Measurements from ENCODE around the gene CDK8.
A peak's percentile ranks its signal among the peaks of the same experiment; 100 is the strongest.

The CDK8 gene

DNA sequence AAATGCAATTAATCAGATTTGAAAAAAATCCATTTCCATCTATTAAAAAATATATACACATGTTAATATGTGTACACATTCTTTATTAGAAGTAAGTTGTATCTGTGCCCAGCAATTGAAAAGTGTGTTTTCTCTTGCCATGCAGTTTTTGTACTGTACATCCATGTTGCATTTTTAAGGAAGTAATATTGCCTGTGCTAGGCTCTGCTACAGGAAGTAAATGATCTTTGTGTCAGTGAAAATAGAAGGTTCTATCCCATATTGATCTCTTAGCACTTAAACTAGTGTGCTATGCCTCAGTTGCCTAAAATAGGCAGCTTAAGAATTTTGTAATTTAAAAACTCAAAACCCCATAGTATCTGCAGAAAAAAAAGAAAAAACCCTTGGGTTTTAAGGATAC lies 122.5 kb downstream of the CDK8 start:
- H3K36me3 ChIP-seq (ENCODE audit: control insufficient read depth in 1 of 2, insufficient read depth in 2 of 2, low read depth in 1 of 2, low read length in 2 of 2): peaks cover 0 to 6% of the 10 kb centered on the region in 2 experiments
- DNase-seq: no peak
- no peak overlapping the region for H3K4me2 ChIP-seq (ENCODE audit: low read length, poor library complexity, severe bottlenecking)
- H2BK5ac ChIP-seq (ENCODE audit: low read depth, low read length, poor library complexity, severe bottlenecking): no peak overlapping the region
- no peak overlapping the region for H3K18ac ChIP-seq (ENCODE audit: low read depth in 1 of 2, low read length in 2 of 2)
- H3K14ac ChIP-seq (ENCODE audit: low read length in 2 of 2): no peak overlapping the region
- no peaks in the 10 kb centered on the region for H3K9me3 ChIP-seq (ENCODE audit: control insufficient read depth, low read length)
- H3K27me3 ChIP-seq (ENCODE audit: control insufficient read depth in 1 of 2, insufficient read depth in 1 of 2, low read length in 2 of 2): no peaks in the 10 kb centered on the region
- no peak overlapping the region for H3K27ac ChIP-seq (ENCODE audit: low read length, poor library complexity, severe bottlenecking)
- no peak overlapping the region for H2BK120ac ChIP-seq (ENCODE audit: low read depth, low read length)
- H2BK12ac ChIP-seq (ENCODE audit: low read length in 2 of 2): no peak overlapping the region
- H3K9ac ChIP-seq (ENCODE audit: low read length): no peak overlapping the region
- no peaks in the 10 kb centered on the region for H3K4me1 ChIP-seq (ENCODE audit: control insufficient read depth, insufficient read depth, low read depth, low read length)
- no peak overlapping the region for H4K91ac ChIP-seq (ENCODE audit: low read length)
- H3K23ac ChIP-seq (ENCODE audit: low read length in 2 of 2): no peak overlapping the region
- H3K4me3 ChIP-seq (ENCODE audit: insufficient read depth in 1 of 2, low read depth in 1 of 2, low read length in 2 of 2): no peak overlapping the region
- no peak overlapping the region for H2AFZ ChIP-seq (ENCODE audit: low read depth, low read length)
- H4K8ac ChIP-seq (ENCODE audit: low read length): no peak overlapping the region
- peaks cover 6% of the 10 kb centered on the region for H3K79me1 ChIP-seq (replicated peaks; ENCODE audit: low read length, poor library complexity, severe bottlenecking)
- no peak overlapping the region for H2BK15ac ChIP-seq (ENCODE audit: low read depth, poor library complexity, severe bottlenecking)
- H3K4ac ChIP-seq (ENCODE audit: low read depth in 1 of 2, low read length in 2 of 2): no peak overlapping the region
- no peak overlapping the region for H2AK5ac ChIP-seq (ENCODE audit: low read length, severe bottlenecking)

DNA sequence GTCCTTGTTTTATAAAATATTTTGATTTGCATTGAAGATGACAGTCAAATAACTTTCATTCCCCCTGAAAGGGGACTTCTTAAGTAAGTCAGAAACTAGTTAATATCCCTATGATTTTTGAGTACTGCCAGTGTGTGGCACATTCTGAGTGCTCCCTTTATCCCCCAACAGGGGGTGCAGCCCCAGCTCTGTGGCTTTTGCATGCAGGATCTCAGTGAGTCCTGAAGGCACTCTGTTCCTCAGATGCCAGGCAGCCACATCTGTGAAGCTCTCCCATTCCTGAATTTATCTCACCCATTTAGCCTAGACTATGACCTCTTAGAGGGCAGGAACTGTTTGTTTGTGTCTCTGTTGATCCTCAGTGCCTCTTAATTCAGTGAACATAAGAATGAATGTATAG lies 123.1 kb downstream of the CDK8 start:
- Histone ChIP-seq H3K4ac (ENCODE audit: low read depth in 1 of 2, low read length in 2 of 2) (no peak overlapping the region), H3K9ac (ENCODE audit: low read length) (no peak overlapping the region), H3K36me3 (ENCODE audit: control insufficient read depth in 1 of 2, insufficient read depth in 2 of 2, low read depth in 1 of 2, low read length in 2 of 2) (peaks cover 0 to 6% of the 10 kb centered on the region in 2 experiments), H4K8ac (ENCODE audit: low read length) (no peak overlapping the region), H4K91ac (ENCODE audit: low read length) (no peak overlapping the region), H3K4me2 (ENCODE audit: low read length, poor library complexity, severe bottlenecking) (no peak overlapping the region), H2AK5ac (ENCODE audit: low read length, severe bottlenecking) (no peak overlapping the region), H3K18ac (ENCODE audit: low read depth in 1 of 2, low read length in 2 of 2) (no peak overlapping the region), H3K4me3 (ENCODE audit: insufficient read depth in 1 of 2, low read depth in 1 of 2, low read length in 2 of 2) (no peak overlapping the region), H2AFZ (ENCODE audit: low read depth, low read length) (no peak overlapping the region), H3K79me1 (replicated peaks; ENCODE audit: low read length, poor library complexity, severe bottlenecking) (peaks cover 6% of the 10 kb centered on the region), H3K9me3 (ENCODE audit: control insufficient read depth, low read length) (no peaks in the 10 kb centered on the region), H2BK120ac (ENCODE audit: low read depth, low read length) (no peak overlapping the region), H2BK5ac (ENCODE audit: low read depth, low read length, poor library complexity, severe bottlenecking) (no peak overlapping the region), H3K14ac (ENCODE audit: low read length in 2 of 2) (no peak overlapping the region), H2BK12ac (ENCODE audit: low read length in 2 of 2) (no peak overlapping the region), H3K23ac (ENCODE audit: low read length in 2 of 2) (no peak overlapping the region), H3K27ac (ENCODE audit: low read length, poor library complexity, severe bottlenecking) (no peak overlapping the region), H2BK15ac (ENCODE audit: low read depth, poor library complexity, severe bottlenecking) (no peak overlapping the region), H3K27me3 (ENCODE audit: control insufficient read depth in 1 of 2, insufficient read depth in 1 of 2, low read length in 2 of 2) (no peaks in the 10 kb centered on the region), H3K4me1 (ENCODE audit: control insufficient read depth, insufficient read depth, low read depth, low read length) (no peaks in the 10 kb centered on the region)
- peak; percentile 32 for DNase-seq

DNA sequence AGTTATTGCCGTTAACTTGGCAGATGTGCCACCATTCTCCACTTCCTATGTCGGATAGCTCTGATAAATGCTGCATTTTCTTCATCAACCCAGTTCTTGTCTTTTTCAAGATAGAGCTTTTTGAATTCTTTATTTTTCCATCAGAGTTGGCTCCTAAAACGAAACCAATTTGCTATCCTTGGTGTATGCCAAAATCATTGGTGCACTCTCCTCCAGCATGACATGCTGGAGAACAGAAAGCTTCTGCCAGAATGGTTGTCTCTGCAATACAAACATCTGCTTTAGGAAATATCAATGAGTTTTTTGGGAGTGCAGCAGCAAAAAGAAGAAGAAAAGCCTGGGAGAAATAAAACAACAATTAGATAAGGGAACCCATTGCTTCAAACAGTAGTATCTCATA lies 124.2 kb downstream of the CDK8 start:
- Histone ChIP-seq H2BK120ac (ENCODE audit: low read depth, low read length) (no peak overlapping the region), H3K9me3 (ENCODE audit: control insufficient read depth, low read length) (no peaks in the 10 kb centered on the region), H3K23ac (ENCODE audit: low read length in 2 of 2) (no peak overlapping the region), H2BK12ac (ENCODE audit: low read length in 2 of 2) (no peak overlapping the region), H3K36me3 (ENCODE audit: control insufficient read depth in 1 of 2, insufficient read depth in 2 of 2, low read depth in 1 of 2, low read length in 2 of 2) (no peaks in the 10 kb centered on the region), H3K79me1 (replicated peaks; ENCODE audit: low read length, poor library complexity, severe bottlenecking) (peaks cover 4% of the 10 kb centered on the region), H3K4me1 (ENCODE audit: control insufficient read depth, insufficient read depth, low read depth, low read length) (no peaks in the 10 kb centered on the region), H3K27me3 (ENCODE audit: control insufficient read depth in 1 of 2, insufficient read depth in 1 of 2, low read length in 2 of 2) (no peaks in the 10 kb centered on the region), H3K27ac (ENCODE audit: low read length, poor library complexity, severe bottlenecking) (no peak overlapping the region), H3K4me3 (ENCODE audit: insufficient read depth in 1 of 2, low read depth in 1 of 2, low read length in 2 of 2) (no peak overlapping the region), H2AK5ac (ENCODE audit: low read length, severe bottlenecking) (no peak overlapping the region), H3K18ac (ENCODE audit: low read depth in 1 of 2, low read length in 2 of 2) (no peak overlapping the region), H2BK5ac (ENCODE audit: low read depth, low read length, poor library complexity, severe bottlenecking) (no peak overlapping the region), H2BK15ac (ENCODE audit: low read depth, poor library complexity, severe bottlenecking) (no peak overlapping the region), H3K4ac (ENCODE audit: low read depth in 1 of 2, low read length in 2 of 2) (no peak overlapping the region), H3K14ac (ENCODE audit: low read length in 2 of 2) (no peak overlapping the region), H4K91ac (ENCODE audit: low read length) (no peak overlapping the region), H2AFZ (ENCODE audit: low read depth, low read length) (no peak overlapping the region), H3K4me2 (ENCODE audit: low read length, poor library complexity, severe bottlenecking) (no peak overlapping the region), H3K9ac (ENCODE audit: low read length) (no peak overlapping the region), H4K8ac (ENCODE audit: low read length) (no peak overlapping the region)
- DNase-seq: no peak
- WGBS: 100% methylated on average over 3 of the region's 3 CpGs

DNA sequence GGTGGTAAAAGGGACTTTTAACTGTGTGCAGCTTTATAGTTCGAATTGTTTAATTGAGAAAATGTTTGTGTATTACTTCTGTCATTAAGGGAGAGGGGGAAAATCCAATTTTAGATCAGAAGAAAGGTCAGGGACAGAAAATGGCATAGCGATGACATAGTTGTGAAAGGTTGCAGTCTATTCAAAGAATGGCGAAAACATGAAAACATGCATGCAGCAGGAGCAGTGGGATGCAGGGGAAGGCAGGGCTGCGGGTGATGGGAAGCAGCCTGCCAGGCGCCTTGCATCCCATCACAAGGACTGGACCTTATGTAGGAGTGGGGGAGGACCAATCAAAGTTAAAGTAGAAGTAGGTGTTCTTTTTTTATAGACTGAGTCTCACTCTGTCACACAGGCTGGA lies 125.9 kb downstream of the CDK8 start:
- Histone ChIP-seq H3K9me3 (ENCODE audit: control insufficient read depth, low read length) (no peaks in the 10 kb centered on the region), H3K27me3 (ENCODE audit: control insufficient read depth in 1 of 2, insufficient read depth in 1 of 2, low read length in 2 of 2) (no peaks in the 10 kb centered on the region), H2BK12ac (ENCODE audit: low read length in 2 of 2) (no peak overlapping the region), H3K4me1 (ENCODE audit: control insufficient read depth, insufficient read depth, low read depth, low read length) (no peaks in the 10 kb centered on the region), H3K23ac (ENCODE audit: low read length in 2 of 2) (no peak overlapping the region), H3K27ac (ENCODE audit: low read length, poor library complexity, severe bottlenecking) (no peak overlapping the region), H3K4me2 (ENCODE audit: low read length, poor library complexity, severe bottlenecking) (no peak overlapping the region), H2AK5ac (ENCODE audit: low read length, severe bottlenecking) (no peak overlapping the region), H4K91ac (ENCODE audit: low read length) (no peak overlapping the region), H4K8ac (ENCODE audit: low read length) (no peak overlapping the region), H2BK120ac (ENCODE audit: low read depth, low read length) (no peak overlapping the region), H2BK5ac (ENCODE audit: low read depth, low read length, poor library complexity, severe bottlenecking) (no peak overlapping the region), H3K36me3 (ENCODE audit: control insufficient read depth in 1 of 2, insufficient read depth in 2 of 2, low read depth in 1 of 2, low read length in 2 of 2) (no peaks in the 10 kb centered on the region), H2BK15ac (ENCODE audit: low read depth, poor library complexity, severe bottlenecking) (no peak overlapping the region), H3K4me3 (ENCODE audit: insufficient read depth in 1 of 2, low read depth in 1 of 2, low read length in 2 of 2) (no peak overlapping the region), H3K9ac (ENCODE audit: low read length) (no peak overlapping the region), H2AFZ (ENCODE audit: low read depth, low read length) (no peak overlapping the region), H3K14ac (ENCODE audit: low read length in 2 of 2) (no peak overlapping the region), H3K18ac (ENCODE audit: low read depth in 1 of 2, low read length in 2 of 2) (no peak overlapping the region), H3K79me1 (replicated peaks; ENCODE audit: low read length, poor library complexity, severe bottlenecking) (peaks cover 4% of the 10 kb centered on the region), H3K4ac (ENCODE audit: low read depth in 1 of 2, low read length in 2 of 2) (no peak overlapping the region)
- DNase-seq: no peak
- 98% methylated on average over 5 of the region's 5 CpGs for WGBS

Data from mesenchymal stem cell (in vitro differentiated cells and primary cell).